H9 (cell line): Measurements from ENCODE around the gene DDX27. TPM values are rescaled to one million over a fixed set of nuclear protein-coding genes. Genes with fewer than 3 reads are reported as not detected.

Experiments
- DNase-seq: peaks from one replicate; pipeline ENCODE4 v3.0.0-alpha.2; 2017
- H2AFZ ChIP-seq: one replicate; pipeline ENCODE4 v1.6.1; 2013; ENCODE audit warnings: mild to moderate bottlenecking, low read length, control low read depth, moderate library complexity
- H2AK5ac ChIP-seq: 2 replicates; pipeline ENCODE4 v1.6.1; 2013; ENCODE audit warnings: low read length, control low read depth, mixed read lengths; ENCODE audit not compliant: insufficient read length
- H2BK120ac ChIP-seq: one replicate; pipeline ENCODE4 v1.6.1; 2013; ENCODE audit warnings: low read depth, mild to moderate bottlenecking, low read length, control low read depth, inconsistent platforms; ENCODE audit not compliant: poor library complexity, severe bottlenecking
- H2BK12ac ChIP-seq: 2 replicates; pipeline ENCODE4 v1.6.1; 2013; ENCODE audit warnings: low read length, control low read depth, mixed read lengths, low read depth; ENCODE audit not compliant: insufficient read length
- H2BK15ac ChIP-seq: 2 replicates; pipeline ENCODE4 v1.6.1; 2013; ENCODE audit warnings: low read depth, low read length, control low read depth
- H2BK20ac ChIP-seq: one replicate; pipeline ENCODE4 v1.6.1; 2013; ENCODE audit warnings: low read depth, mild to moderate bottlenecking, low read length, control low read depth, inconsistent platforms; ENCODE audit not compliant: poor library complexity, severe bottlenecking
- H2BK5ac ChIP-seq: 2 replicates; pipeline ENCODE4 v1.6.1; 2013; ENCODE audit warnings: low read length, control low read depth, mixed read lengths; ENCODE audit not compliant: insufficient read length
- H3K14ac ChIP-seq: 2 replicates; pipeline ENCODE4 v1.6.1; 2013; ENCODE audit warnings: low read length, control low read depth; ENCODE audit not compliant: insufficient read depth
- H3K18ac ChIP-seq: 2 replicates; pipeline ENCODE4 v1.6.1; 2013; ENCODE audit warnings: low read depth, mild to moderate bottlenecking, mixed read lengths, low read length, control low read depth; ENCODE audit not compliant: insufficient read length
- H3K23ac ChIP-seq: 2 replicates; pipeline ENCODE4 v1.6.1; 2013; ENCODE audit warnings: low read length, control low read depth, mixed read lengths, low read depth; ENCODE audit not compliant: insufficient read length
- H3K23me2 ChIP-seq: 2 replicates; pipeline ENCODE4 v1.6.1; 2013; ENCODE audit warnings: low read depth, mild to moderate bottlenecking, mixed read lengths, low read length, control low read depth; ENCODE audit not compliant: insufficient read length, poor library complexity, severe bottlenecking
- H3K27ac ChIP-seq: 2 replicates; pipeline ENCODE4 v1.5.1; 2013; ENCODE audit warnings: low read length, control low read depth, mixed read lengths, low read depth; ENCODE audit not compliant: insufficient read length
- H3K27me3 ChIP-seq: 2 replicates; pipeline ENCODE4 v1.6.1; 2013; ENCODE audit warnings: low read length, control low read depth, inconsistent platforms; ENCODE audit not compliant: insufficient read depth
- H3K4ac ChIP-seq: 2 replicates; pipeline ENCODE4 v1.6.1; 2013; ENCODE audit warnings: low read depth, mild to moderate bottlenecking, control low read depth, inconsistent platforms, low read length, moderate library complexity
- H3K4me1 ChIP-seq: 2 replicates; pipeline ENCODE4 v1.6.1; 2013; ENCODE audit warnings: low read length, control low read depth, inconsistent platforms; ENCODE audit not compliant: insufficient read depth
- H3K4me2 ChIP-seq: 2 replicates; pipeline ENCODE4 v1.6.1; 2013; ENCODE audit warnings: low read length, control low read depth, mixed read lengths; ENCODE audit not compliant: insufficient read length, insufficient read depth
- H3K56ac ChIP-seq: 2 replicates; pipeline ENCODE4 v1.6.1; 2013; ENCODE audit warnings: low read depth, mild to moderate bottlenecking, mixed read lengths, low read length, control low read depth; ENCODE audit not compliant: insufficient read length
- H3K79me1 ChIP-seq: 2 replicates; pipeline ENCODE4 v1.6.1; 2013; ENCODE audit warnings: low read depth, mild to moderate bottlenecking, moderate library complexity, low read length, control low read depth, inconsistent platforms; ENCODE audit not compliant: insufficient read depth, poor library complexity, severe bottlenecking
- H3K79me2 ChIP-seq: 2 replicates; pipeline ENCODE4 v1.6.1; 2013; ENCODE audit warnings: low read length, control low read depth, inconsistent platforms; ENCODE audit not compliant: insufficient read depth
- H3K9ac ChIP-seq: 2 replicates; pipeline ENCODE4 v1.6.1; 2013; ENCODE audit warnings: low read length, control low read depth, mixed read lengths; ENCODE audit not compliant: insufficient read length; ENCODE audit errors: extremely low read depth
- H3K9me3 ChIP-seq: one replicate; pipeline ENCODE4 v1.6.1; 2013; ENCODE audit warnings: low read depth, low read length, inconsistent platforms; ENCODE audit not compliant: control insufficient read depth
- H3T11ph ChIP-seq: one replicate; pipeline ENCODE4 v1.6.1; 2013; ENCODE audit warnings: mild to moderate bottlenecking, low read length, control low read depth, inconsistent platforms
- H4K20me1 ChIP-seq: one replicate; pipeline ENCODE4 v1.6.1; 2013; ENCODE audit not compliant: control insufficient read depth, insufficient read length, insufficient read depth
- H4K5ac ChIP-seq: 2 replicates; pipeline ENCODE4 v1.6.1; 2013; ENCODE audit warnings: low read depth, mild to moderate bottlenecking, mixed read lengths, low read length, control low read depth; ENCODE audit not compliant: insufficient read length
- H4K8ac ChIP-seq: replicated peaks from 2 replicates; pipeline ENCODE4 v1.6.1; 2013; ENCODE audit warnings: low read length, control low read depth, mixed read lengths, low read depth; ENCODE audit not compliant: insufficient read length
- H4K91ac ChIP-seq: 2 replicates; pipeline ENCODE4 v1.6.1; 2013; ENCODE audit warnings: low read depth, mild to moderate bottlenecking, moderate library complexity, mixed read lengths, low read length, control low read depth; ENCODE audit not compliant: insufficient read length
- H3K27ac Mint-ChIP-seq, 3 experiments: 2 replicates in 2 of 3; 3 replicates in 1 of 3; pipeline ENCODE4 v1.8.0; 2020 to 2021; ENCODE audit warnings: mixed read lengths in 3 of 3, mild to moderate bottlenecking in 1 of 3, moderate library complexity in 1 of 3
- H3K27me3 Mint-ChIP-seq: 2 replicates; pipeline ENCODE4 v1.8.0; 2021; ENCODE audit warnings: low read depth, mild to moderate bottlenecking, moderate library complexity, mixed read lengths
- H3K36me3 Mint-ChIP-seq, 3 experiments: 2 replicates in 2 of 3; 3 replicates in 1 of 3; pipeline ENCODE4 v1.8.0; 2020 to 2021; ENCODE audit warnings: low read depth in 3 of 3, mixed read lengths in 3 of 3; ENCODE audit not compliant: insufficient read depth in 1 of 3
- H3K4me1 Mint-ChIP-seq, 2 experiments: 2 replicates each; pipeline ENCODE4 v1.8.0; 2020; ENCODE audit warnings: mixed read lengths in 2 of 2
- H3K4me3 Mint-ChIP-seq, 2 experiments: 2 replicates in 1 of 2; 3 replicates in 1 of 2; pipeline ENCODE4 v1.8.0; 2020 to 2021; ENCODE audit warnings: mild to moderate bottlenecking in 2 of 2, mixed read lengths in 2 of 2, moderate library complexity in 1 of 2
- H3K9me3 Mint-ChIP-seq, 2 experiments: 2 replicates in 1 of 2; 3 replicates in 1 of 2; pipeline ENCODE4 v1.8.0; 2020; ENCODE audit warnings: mild to moderate bottlenecking in 2 of 2, mixed read lengths in 2 of 2, moderate library complexity in 1 of 2
- CTCF ChIP-seq: fragments of 200-600 bp; sonication (generic); conservative IDR thresholded peaks from 3 replicates; pipeline ENCODE4 v1.8.0; 2021; ENCODE audit warnings: antibody characterized with exemption, mild to moderate bottlenecking
- WGBS: extraction: QIAGEN DNeasy Blood & Tissue Kit; methylation state at CpG from one replicate; pipeline ENCODE4 v1.1.7; 2013; ENCODE audit warnings: missing lambda C conversion rate, low lambda C conversion rate, mixed read lengths; ENCODE audit not compliant: insufficient read length; ENCODE audit errors: extremely low coverage; 5-methylcytosine and 5-hydroxymethylcytosine counted together
- total RNA-seq: library from RNA; stranded (reverse); gene quantifications from 2 replicates; pipeline ENCODE4 v1.2.1, GENCODE V29; 2021

DDX27 gene
- total RNA-seq, 1 experiment from 2014 or later, result 46.9 TPM

DNA sequence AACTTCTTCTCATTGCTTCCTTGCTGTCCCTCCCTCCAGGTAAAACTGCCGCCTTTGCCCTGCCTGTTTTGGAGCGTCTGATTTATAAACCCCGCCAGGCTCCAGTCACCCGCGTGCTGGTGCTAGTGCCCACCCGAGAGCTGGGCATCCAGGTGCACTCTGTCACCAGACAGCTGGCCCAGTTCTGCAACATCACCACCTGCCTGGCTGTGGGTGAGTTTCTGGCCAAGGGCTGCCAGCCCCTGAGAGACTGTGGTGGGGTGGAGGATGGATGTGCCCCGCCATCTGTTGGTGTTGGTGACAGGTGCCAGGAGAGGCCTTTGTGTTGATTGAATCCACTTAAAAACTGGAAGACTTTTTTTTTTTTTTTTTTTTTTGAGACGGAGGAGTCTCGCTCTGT lies 9.5 kb downstream of the DDX27 start:
- Histone ChIP-seq H3K23ac (no peak overlapping the region), H3K79me2 (no peaks in the 10 kb centered on the region), H2AFZ (no peak overlapping the region), H4K91ac (no peak overlapping the region), H3K56ac (no peak overlapping the region), H3K9ac (no peak overlapping the region), H2BK5ac (no peak overlapping the region), H3K23me2 (no peaks in the 10 kb centered on the region), H3K27ac (no peak overlapping the region), H3K9me3 (no peaks in the 10 kb centered on the region), H2BK120ac (no peak overlapping the region), H3T11ph (no peak overlapping the region), H3K4me2 (no peak overlapping the region), H2BK15ac (no peak overlapping the region), H2BK20ac (no peak overlapping the region), H4K20me1 (no peaks in the 10 kb centered on the region), H3K79me1 (no peaks in the 10 kb centered on the region), H3K18ac (no peak overlapping the region), H3K14ac (no peak overlapping the region), H2AK5ac (no peak overlapping the region), H3K27me3 (no peaks in the 10 kb centered on the region), H4K8ac (no peak overlapping the region), H2BK12ac (no peak overlapping the region), H3K4ac (no peak overlapping the region), H4K5ac (no peak overlapping the region), H3K4me1 (no peaks in the 10 kb centered on the region)
- DNase-seq, result no peak
- no peaks in the 10 kb centered on the region for H3K27me3 Mint-ChIP-seq
- no peak for TF ChIP-seq CTCF
- H3K4me1 Mint-ChIP-seq, result no peaks in the 10 kb centered on the region
- H3K27ac Mint-ChIP-seq, result peak overlapping the region in 1 of 3 experiments; percentile 78; a peak in 1 of 7 replicates
- peaks cover 48 to 87% (median 82%) of the 10 kb centered on the region in 3 experiments for H3K36me3 Mint-ChIP-seq
- H3K9me3 Mint-ChIP-seq, result no peaks in the 10 kb centered on the region
- whole genome bisulfite sequencing, result no CpG with 5 or more reads among the region's 9 CpGs
- H3K4me3 Mint-ChIP-seq, result no peak overlapping the region
